GM21526 (cell line): ENCODE measurements around the gene ZNRF1.

ENCODE experiments used
- ATAC-seq: cut with Tn5 transposase; IDR thresholded peaks from one replicate; pipeline ENCODE4 v1.9.1; 2021; ENCODE audit warnings: moderate library complexity; ENCODE audit not compliant: unreplicated experiment, low FRiP score

ZNRF1 gene

GRCh38 chr16:75054556-75054947 is 55.7 kb downstream of the ZNRF1 start:
- ATAC-seq, result no peak

- no peak for ATAC-seq
These were observed 60.0 kb downstream of the ZNRF1 start for GRCh38 chr16:75058806-75059205.

GRCh38 chr16:75059411-75059810 is 60.6 kb downstream of the ZNRF1 start:
- no peak for ATAC-seq

- ATAC-seq, result no peak
These were observed 61.9 kb downstream of the ZNRF1 start for GRCh38 chr16:75060723-75061122.

GRCh38 chr16:75061669-75062068 is 62.8 kb downstream of the ZNRF1 start:
- no peak for ATAC-seq

GRCh38 chr16:75062135-75062975 is 63.5 kb downstream of the ZNRF1 start:
- no peak for ATAC-seq

GRCh38 chr16:75062976-75063346 is 64.1 kb downstream of the ZNRF1 start:
- ATAC-seq, result no peak

- no peak for ATAC-seq
These were observed 64.8 kb downstream of the ZNRF1 start for GRCh38 chr16:75063549-75064088.

- no peak for ATAC-seq
These were observed 65.8 kb downstream of the ZNRF1 start for GRCh38 chr16:75064403-75065148.

- ATAC-seq, result no peak
These were observed 66.3 kb downstream of the ZNRF1 start for GRCh38 chr16:75065149-75065505.

- ATAC-seq, result no peak
These were observed 66.8 kb downstream of the ZNRF1 start for GRCh38 chr16:75065521-75066149.

GRCh38 chr16:75066861-75067447 is 68.1 kb downstream of the ZNRF1 start:
- no peak for ATAC-seq

GRCh38 chr16:75068085-75069031 is 69.5 kb downstream of the ZNRF1 start:
- no peak for ATAC-seq

GRCh38 chr16:75070012-75070841 is 71.4 kb downstream of the ZNRF1 start:
- ATAC-seq, result no peak

- no peak for ATAC-seq
These were observed 72.8 kb downstream of the ZNRF1 start for GRCh38 chr16:75071621-75072020.

GRCh38 chr16:75072239-75072947 is 73.6 kb downstream of the ZNRF1 start:
- ATAC-seq, result no peak

GRCh38 chr16:75073545-75074303 is 74.9 kb downstream of the ZNRF1 start:
- no peak for ATAC-seq
